RPMI8226 (cell line): ENCODE results near the gene PRR14L.
"Not testable (repeated sequence)": the region's sequence is repeated elsewhere in the genome, so short reads cannot be mapped to it uniquely, and the experiment has no call there.

Experiments
- DNase-seq: peaks from one replicate; pipeline ENCODE4 v3.0.0-alpha.2; 2015

Gene PRR14L

GRCh38 chr22:31681349-31682345 lies 68.3 kb downstream of the PRR14L start:
- DNase-seq, result no peak

- no peak for DNase-seq
Observed at GRCh38 chr22:31680861-31681341, 69.0 kb downstream of the PRR14L start.

- DNase-seq, result no peak
Observed at GRCh38 chr22:31678748-31679147, 71.2 kb downstream of the PRR14L start.

- DNase-seq, result no peak
Observed at GRCh38 chr22:31676700-31677099, 73.2 kb downstream of the PRR14L start.

- not testable (repeated sequence) for DNase-seq
Observed at GRCh38 chr22:31674219-31674618, 75.7 kb downstream of the PRR14L start.

GRCh38 chr22:31668849-31669248 lies 81.1 kb downstream of the PRR14L start:
- not testable (repeated sequence) for DNase-seq

- DNase-seq, result no peak
Observed at GRCh38 chr22:31662668-31663037, 87.3 kb downstream of the PRR14L start.

- DNase-seq, result peak; percentile 99
Observed at GRCh38 chr22:31661851-31662667, 87.9 kb downstream of the PRR14L start, which contains the start of gene PISD. Gene PISD, minus strand, starts transcription at chr22:31662215. Its CDS starts 7 bp downstream, at chr22:31662208.

GRCh38 chr22:31660860-31661341 lies 89.0 kb downstream of the PRR14L start:
- peak; percentile 11 for DNase-seq

GRCh38 chr22:31659246-31659645 lies 90.7 kb downstream of the PRR14L start:
- no peak for DNase-seq

- no peak for DNase-seq
Observed at GRCh38 chr22:31654408-31654807, 95.5 kb downstream of the PRR14L start.

GRCh38 chr22:31653944-31654343 lies 96.0 kb downstream of the PRR14L start:
- no peak for DNase-seq

- DNase-seq, result no peak
Observed at GRCh38 chr22:31652911-31653684, 96.8 kb downstream of the PRR14L start.

- DNase-seq, result no peak
Observed at GRCh38 chr22:31652088-31652487, 97.8 kb downstream of the PRR14L start.

GRCh38 chr22:31651664-31652063 lies 98.3 kb downstream of the PRR14L start:
- no peak for DNase-seq

- no peak for DNase-seq
Observed at GRCh38 chr22:31650391-31650790, 99.5 kb downstream of the PRR14L start.

GRCh38 chr22:31647523-31648320 lies 102.2 kb downstream of the PRR14L start:
- no peak for DNase-seq

- DNase-seq, result no peak
Observed at GRCh38 chr22:31647066-31647465, 102.9 kb downstream of the PRR14L start.

GRCh38 chr22:31646186-31647019 lies 103.5 kb downstream of the PRR14L start:
- DNase-seq, result no peak

GRCh38 chr22:31639436-31640039 lies 110.4 kb downstream of the PRR14L start:
- no peak for DNase-seq
